Measurements from ENCODE around the gene TMEM256.

The TMEM256 gene

DNA sequence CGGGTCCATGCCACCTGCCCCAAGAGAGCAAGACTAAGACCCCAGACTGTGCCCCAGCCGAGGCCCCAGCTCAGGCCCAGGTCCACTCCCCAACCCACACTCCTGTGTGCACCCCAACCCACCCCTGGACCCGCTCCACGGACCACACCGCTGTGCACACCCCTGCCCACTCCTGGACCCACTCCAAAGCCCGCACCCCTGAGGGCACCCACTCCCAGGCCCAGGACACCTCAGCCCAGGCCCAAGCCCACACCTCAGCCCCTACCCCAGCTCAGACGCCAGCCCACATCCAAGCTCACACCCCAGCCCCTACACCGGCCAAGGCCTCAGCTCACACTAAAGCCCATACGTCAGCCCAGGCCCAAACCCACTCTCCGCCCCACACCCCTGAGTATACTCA lies 25.8 kb upstream of the TMEM256 start:
- DNase-seq (ENCODE audit: low read depth): no peak

DNA sequence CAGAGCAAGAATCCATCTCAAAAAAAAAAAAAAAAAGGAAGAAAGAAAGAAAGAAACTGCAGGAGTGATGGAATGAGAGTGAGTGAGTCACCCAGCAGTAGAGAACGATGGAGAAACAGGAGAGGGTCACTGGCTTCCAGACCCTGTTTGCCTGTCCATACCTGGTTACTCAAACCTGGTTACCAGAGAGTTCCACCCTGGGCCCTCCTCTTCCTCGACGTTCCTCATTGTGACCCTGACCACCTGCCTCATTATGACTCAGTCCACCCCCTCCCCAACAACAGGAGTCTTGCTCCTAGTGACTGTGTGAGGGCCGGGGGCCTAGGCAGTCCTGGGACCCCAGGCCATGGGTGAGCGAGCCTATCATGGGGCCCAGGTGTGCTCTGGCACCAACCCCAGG lies 24.7 kb upstream of the TMEM256 start, which contains the start of gene SPEM3:
SPEM3 (plus strand) TSS at position 301 of the 400 bp plus-strand sequence; CDS start at position 347, 46 bp downstream.
- DNase-seq (ENCODE audit: low read depth): no peak

DNA sequence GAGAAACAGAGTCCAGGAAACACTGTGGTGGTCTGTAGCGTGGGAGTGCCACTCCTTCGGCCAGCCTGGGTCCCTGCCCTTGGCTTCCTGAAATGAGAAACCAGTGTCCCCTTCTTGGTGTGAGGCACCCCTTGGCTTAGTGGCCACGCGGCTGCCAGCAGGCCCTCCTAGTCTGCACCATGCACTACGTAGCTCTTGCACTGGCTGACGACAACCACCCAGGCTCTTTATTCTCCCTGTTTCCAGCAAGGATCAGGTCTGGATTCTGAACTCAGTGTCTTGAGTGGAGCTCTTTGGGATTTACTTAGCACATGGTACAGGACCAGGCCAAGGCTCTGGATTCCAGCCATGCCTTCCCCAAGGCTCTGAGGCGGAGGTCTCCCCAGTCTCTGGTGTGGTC lies 23.7 kb upstream of the TMEM256 start:
- no peak for DNase-seq (ENCODE audit: low read depth)

DNA sequence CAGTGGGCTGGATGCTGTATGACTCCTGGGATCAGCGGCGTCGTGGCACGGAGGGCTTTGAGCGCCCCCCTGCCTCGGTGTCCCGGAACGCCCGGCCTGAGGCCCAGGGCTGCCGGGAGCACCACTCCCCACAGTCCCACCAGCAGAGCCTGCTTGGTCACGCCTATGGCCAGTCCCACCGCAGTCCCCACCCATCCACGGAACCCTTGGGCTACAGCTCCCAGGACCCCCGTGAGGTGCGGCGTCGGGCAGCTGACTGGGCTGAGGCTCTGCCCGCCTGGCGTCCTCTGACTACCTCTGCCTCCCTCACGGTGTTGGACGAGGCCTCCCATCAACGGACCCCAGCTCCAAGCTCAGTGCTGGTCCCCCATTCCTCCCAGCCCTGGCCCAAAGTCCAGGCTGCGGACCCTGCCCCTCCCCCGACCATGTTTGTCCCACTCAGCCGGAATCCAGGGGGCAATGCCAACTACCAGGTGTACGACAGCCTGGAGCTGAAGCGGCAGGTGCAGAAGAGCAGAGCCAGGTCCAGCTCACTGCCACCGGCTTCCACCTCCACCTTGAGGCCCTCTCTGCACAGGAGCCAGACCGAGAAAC lies 23.1 kb upstream of the TMEM256 start:
- no peak for DNase-seq (ENCODE audit: low read depth)

DNA sequence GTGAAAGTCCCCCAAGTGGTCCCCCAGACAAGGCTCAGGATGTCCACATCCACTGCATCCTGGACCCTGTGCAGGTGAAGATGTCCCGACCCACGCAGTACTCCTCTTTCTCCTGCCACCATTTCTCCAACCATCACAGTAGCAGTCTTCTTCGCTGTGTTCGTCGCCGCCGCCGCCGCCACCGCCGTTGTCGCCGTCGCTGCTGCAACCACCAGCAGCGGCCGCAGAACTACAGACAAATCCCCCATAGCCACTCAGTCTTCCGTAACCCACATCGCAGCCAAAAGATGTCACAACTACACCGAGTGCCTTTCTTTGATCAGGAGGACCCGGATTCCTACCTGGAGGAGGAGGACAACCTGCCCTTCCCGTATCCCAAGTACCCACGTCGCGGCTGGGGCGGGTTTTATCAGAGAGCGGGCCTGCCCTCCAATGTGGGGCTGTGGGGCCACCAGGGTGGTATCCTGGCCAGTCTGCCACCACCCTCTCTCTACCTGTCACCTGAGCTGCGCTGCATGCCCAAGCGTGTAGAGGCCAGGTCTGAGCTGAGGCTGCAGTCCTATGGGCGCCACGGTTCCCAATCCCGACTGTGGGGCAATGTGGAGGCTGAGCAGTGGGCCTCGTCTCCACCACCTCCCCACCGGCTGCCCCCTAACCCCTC lies 22.4 kb upstream of the TMEM256 start:
- no peak for DNase-seq (ENCODE audit: low read depth)

DNA sequence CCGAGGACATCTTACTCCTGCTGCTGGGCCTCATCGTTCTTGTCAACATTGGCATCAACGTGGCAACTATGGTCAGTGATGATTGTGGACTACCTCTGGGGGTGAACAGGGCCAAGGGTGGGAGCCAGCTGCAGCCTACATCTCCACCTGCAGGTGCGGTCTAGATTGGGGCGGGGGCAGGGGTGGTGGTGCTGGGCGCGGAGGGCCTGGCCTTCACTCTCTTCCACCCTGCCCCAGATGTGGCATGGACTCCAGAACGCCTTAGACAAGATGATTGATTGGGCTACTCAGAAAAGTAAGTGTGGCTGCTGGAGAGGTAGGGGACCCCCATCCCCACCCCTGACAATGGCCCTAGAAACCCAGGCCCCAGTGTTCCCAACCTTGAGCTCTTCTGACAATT lies 21.9 kb upstream of the TMEM256 start:
- no peak for DNase-seq (ENCODE audit: low read depth)

DNA sequence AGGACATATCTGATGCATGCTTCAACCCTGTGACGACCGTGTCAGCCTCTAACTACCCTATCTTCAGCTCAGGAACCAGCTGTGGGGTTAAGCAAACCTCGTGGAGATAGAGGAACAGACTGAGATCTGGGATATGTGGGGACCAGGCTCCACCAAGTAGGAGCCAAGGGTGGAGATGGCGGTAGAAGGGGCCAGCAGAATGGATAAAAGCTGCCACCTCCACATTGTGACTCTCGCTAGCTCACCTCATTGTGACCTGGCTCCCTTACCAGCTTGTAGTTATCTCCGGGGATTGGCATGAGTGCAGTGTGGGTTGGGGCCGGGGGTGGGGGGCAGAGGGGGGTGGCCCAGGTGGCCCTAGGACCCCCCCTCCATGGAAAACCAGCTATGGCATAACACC lies 21.4 kb upstream of the TMEM256 start, which contains the start of gene SPEM2:
SPEM2 (plus strand) TSS at position 301 of the 400 bp plus-strand sequence; CDS start at position 374, 73 bp downstream.
- no peak for DNase-seq (ENCODE audit: low read depth)

DNA sequence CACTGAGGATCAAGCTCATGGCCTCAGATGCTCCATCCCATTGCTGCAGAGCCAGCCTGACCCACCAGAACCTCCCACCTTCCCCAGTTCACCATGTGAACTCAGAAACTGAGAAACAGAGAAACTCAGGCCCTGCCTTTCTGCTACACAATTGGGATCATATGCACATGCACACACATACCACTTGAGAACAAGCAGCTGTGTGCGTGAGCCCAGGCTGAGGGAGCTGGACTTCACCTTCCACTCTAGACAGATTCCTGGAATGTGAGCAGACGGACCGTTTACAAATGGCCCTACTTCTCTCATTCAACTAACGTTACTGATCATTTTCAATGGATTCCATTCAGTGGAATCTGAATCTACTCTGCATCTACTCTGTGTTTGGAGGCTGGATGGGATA lies 19.8 kb upstream of the TMEM256 start:
- DNase-seq (ENCODE audit: low read depth): no peak

DNA sequence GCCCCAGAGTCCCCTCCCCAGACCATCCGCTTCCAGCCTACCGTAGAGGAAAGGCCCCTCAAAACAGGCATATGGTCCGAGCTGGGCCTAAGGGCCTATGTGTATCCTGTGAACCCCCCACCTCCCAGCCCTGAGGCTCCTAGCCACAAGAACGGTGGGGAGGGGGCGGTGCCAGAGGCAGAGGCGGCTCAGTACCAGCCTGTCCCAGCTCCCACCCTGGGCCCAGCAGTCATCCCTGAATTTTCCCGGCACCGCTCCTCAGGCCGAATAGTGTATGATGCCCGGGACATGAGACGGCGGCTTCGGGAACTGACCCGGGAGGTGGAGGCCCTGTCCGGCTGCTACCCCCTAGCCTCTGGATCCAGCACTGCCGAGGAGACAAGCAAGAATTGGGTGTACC lies 17.3 kb upstream of the TMEM256 start:
- DNase-seq (ENCODE audit: low read depth): no peak

DNA sequence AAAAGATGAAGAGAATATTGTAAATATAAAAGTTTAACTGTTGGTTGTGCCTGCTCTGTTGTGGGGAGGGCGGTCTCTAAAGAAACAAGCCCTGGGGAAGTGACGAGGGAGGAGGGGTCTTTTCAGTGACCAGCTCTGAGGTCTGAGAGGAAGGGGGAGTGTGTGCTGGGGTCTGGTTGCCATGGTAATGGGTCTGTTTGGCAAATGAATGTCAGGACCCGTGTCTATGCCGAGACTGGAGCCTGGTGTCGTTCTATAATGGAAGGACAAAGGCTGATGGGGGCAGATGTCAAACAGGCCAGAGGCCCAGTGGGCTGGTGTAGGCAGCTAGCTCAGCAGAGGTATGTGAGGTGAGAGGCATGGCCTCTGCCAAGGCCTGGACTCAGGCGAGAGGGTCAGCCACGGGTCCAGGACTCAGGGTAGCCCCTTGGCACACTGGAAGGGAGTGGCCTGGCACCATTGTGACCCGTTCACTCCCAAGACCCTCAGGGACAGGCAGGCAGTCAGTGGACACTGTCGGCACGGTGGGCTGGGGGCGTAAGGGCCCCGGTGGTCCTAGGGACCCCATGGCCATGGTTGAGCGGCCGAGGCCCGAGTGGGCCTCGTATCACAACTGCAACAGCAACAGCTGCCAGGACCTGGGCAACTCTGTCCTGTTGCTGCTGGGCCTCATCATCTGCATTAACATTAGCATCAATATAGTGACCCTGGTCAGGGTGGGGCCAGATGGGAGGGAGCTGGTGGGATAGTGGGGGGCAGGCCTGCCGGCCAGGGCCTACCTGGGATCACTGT lies 16.1 kb upstream of the TMEM256 start, which contains the start of gene SPEM1:
SPEM1 (plus strand) TSS at position 506 of the 792 bp plus-strand sequence; CDS start at position 567, 61 bp downstream.
- no peak for DNase-seq (ENCODE audit: low read depth)

DNA sequence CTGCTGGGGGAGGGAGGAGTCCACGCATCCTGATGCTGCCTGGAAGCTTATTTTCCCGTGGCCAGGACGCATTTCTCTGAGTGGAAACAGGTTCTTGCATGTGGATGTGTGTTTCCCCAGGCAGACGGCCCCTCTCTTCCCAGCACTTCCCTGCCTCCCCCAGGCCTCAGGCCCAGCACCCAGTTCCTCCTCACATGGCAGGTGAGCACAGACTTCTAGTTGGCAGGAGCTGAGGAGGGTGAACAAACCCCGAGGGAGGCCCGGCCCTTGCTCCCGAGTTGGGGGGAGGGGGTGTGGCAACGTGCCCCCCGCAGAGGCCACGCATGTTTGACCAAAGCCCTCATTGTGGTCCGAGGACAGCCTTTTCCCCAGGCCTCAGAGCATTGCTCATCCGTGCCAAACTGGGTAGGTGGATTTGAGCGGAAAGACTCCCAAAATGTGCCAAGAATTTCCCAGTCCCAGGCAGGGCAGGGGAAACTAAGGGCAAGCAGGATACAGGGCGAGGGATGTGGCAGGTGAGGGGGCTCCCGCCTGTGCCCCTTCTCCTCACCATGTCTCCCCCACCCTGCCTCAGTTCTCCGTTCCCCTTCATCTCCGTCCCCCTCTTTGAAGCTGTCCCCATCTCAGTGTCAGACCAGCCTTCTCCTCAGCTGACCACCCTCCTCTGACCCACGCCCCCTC lies 14.7 kb upstream of the TMEM256 start:
- no peak for DNase-seq (ENCODE audit: low read depth)

DNA sequence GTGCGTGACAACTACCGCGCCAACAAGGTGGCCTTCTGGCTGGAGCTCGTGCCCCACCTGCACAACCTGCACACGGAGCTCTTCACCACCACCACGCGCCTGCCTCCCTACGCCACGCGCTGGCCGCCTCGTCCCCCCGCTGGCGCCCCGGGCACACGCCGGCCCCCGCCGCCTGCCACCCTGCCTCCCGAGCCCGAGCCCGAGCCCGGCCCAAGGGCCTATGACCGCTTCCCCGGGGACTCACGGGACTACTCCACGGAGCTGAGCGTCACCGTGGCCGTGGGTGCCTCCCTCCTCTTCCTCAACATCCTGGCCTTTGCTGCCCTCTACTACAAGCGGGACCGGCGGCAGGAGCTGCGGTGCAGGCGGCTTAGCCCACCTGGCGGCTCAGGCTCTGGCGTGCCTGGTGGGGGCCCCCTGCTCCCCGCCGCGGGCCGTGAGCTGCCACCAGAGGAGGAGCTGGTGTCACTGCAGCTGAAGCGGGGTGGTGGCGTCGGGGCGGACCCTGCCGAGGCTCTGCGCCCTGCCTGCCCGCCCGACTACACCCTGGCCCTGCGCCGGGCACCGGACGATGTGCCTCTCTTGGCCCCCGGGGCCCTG lies 13.3 kb upstream of the TMEM256 start:
- no peak for DNase-seq (ENCODE audit: low read depth)

DNA sequence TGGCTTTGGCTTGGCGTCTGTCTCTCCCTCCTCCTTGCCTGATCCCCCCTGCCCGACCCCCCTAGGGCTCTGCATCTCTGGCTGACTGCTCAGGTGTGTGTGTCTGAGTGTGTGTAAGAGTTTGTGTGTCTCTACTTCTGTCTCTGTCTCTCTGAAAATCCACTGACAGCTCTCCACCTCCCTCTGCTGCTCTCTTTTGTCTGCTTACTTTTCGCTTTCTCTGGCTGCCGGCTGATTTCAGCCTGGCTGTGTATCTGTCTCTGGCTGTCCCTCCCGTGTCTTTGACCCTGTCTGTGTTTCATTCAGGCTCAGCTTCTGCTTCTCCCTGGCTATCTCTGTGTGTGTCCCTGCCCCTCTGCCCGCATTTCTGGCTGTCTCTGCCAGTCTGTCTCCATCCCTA lies 12.4 kb upstream of the TMEM256 start:
- no peak for DNase-seq (ENCODE audit: low read depth)

DNA sequence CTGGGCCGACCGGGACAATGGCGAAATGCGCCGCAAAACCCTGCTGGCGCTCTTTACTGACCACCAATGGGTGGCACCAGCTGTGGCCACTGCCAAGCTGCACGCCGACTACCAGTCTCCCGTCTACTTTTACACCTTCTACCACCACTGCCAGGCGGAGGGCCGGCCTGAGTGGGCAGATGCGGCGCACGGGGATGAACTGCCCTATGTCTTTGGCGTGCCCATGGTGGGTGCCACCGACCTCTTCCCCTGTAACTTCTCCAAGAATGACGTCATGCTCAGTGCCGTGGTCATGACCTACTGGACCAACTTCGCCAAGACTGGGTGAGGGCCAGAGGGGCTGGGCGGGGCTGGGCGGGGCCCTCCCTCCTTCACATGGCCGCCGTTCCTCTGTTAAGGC lies 11.9 kb upstream of the TMEM256 start:
- DNase-seq (ENCODE audit: low read depth): no peak

DNA sequence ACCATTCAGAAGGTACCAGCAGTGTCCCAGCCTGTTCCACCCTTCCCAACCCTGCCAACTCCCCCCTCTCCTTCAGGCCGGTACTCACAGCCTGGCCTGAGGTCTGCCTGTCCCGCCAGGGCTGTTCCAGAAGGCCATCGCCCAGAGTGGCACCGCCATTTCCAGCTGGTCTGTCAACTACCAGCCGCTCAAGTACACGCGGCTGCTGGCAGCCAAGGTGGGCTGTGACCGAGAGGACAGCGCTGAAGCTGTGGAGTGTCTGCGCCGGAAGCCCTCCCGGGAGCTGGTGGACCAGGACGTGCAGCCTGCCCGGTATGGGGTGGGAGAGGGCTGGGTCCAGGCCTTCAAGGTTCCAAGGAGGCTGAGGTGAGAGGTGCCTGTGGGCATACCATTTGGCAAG lies 10.9 kb upstream of the TMEM256 start:
- DNase-seq (ENCODE audit: low read depth): no peak

DNA sequence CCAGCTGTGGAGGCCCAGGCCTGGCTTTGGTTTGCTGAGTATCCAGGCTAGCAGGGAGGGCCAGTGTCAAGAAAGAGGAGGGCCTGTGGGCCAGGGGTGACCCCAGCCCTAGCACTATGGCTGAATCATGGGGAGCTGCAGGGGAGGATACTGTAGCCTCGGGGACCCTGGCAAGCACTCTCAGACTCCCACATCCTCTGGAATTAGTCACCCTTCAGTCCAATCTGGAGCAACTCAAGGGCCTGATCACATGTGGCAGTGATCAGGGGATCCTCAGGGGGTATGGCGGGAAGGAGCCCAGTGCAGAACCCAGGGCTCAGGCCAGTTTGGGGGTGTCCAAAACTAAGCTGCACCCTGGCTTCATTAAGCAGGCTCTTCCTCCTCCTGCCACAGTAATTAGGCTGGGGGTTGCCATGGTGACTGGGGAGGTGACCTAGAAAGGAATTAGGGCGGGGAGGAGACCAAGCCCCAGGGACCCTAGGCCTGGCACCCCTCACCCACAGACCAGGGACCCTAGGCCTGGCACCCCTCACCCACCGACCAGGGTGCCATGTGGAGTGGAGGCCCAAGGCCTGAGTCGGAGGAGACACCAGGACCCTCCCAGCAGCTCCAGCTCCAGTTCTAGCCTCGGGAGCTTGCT lies 9.6 kb upstream of the TMEM256 start:
- DNase-seq (ENCODE audit: low read depth): no peak

DNA sequence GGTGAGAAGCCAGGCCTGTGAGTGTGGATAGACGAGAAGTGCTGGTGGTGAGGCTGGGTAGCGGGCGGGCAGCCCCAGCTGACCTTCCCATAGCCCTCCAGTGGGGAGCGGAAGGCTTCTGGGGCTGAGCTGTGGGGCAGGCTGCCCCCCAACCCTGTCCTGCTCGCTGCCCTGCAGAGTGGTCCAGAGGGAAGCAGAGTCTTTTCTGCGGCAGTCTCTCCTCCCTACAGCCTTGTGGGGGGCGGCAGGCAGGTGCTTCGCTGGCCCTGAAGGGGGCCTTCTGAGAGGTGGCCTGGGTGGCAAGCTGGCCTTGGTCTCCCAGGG lies 7.5 kb upstream of the TMEM256 start:
- no peak for DNase-seq (ENCODE audit: low read depth)

DNA sequence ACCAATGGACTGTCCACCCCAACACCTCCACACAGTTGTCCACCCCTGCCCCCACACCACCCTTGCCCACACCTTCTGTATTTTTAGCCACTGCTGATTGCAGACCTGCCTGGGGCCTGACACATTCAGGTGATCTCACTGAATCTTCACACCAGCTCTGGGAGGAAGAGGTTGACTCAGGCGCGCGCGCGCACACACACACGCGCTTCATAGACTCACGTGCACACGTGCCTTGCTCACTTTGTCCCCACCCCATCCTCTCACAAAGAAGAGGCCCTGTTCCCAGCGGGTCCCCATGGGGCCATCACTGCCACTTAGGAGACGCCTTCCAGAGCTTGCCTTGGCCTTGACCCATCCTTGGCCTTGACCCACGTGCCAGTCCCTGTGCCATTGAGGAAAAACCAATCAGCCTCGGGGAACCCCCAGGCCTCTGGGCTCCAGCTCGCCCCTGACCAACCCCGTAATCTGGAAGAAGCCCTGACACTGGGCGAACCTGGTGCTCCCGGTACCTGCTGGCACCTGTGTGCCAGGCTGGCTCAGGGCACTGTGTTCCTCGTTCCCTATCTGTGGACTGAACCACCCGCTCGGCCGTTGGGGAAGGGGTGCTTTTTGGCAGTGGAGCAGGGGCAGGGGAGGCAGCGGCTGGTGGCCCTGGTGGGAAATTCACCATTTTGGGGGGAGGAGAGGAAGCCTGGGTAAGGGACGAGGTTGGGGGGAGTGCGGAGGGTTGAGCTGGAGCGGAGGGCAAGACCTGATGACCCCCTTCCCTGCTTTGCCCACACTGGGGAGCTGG lies 6.9 kb upstream of the TMEM256 start:
- DNase-seq (ENCODE audit: low read depth): no peak

DNA sequence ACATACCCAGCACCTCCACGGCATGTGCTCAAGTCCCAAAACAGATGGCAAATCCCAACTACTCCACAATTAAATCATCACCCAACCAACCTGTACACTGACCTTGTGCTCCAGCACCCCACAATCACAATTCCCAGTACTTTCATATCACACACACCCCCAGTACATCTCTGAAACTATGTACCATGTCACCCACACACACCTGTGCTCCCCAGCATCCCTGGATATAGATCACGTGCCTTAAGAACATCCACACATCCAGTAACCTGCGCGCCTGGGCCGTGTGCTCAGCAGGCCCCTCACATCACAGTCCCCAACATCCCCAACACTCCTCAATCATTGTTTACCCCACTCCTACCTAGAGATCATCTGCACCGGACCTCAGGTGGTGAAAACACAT lies 5.8 kb upstream of the TMEM256 start:
- no peak for DNase-seq (ENCODE audit: low read depth)

DNA sequence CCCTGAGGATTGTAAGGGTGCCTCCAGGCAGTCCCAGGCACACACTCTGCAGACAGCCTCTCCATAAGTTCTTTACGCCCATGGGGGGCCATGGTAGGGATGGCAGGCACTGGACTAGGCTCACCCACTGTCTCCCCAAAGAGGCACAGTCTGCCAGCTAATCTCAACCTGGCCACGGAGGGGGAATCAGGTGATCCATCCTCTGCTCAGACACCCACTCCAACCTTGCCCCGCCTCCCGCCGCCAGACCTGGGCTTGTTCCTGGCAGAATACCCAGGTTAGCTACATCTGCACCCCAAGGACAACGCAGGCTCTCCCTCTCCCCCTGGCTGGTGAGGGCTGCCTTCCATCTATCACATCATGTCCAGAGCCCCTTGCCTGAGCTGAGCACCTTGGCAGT lies 5.0 kb upstream of the TMEM256 start:
- no peak for DNase-seq (ENCODE audit: low read depth)

DNA sequence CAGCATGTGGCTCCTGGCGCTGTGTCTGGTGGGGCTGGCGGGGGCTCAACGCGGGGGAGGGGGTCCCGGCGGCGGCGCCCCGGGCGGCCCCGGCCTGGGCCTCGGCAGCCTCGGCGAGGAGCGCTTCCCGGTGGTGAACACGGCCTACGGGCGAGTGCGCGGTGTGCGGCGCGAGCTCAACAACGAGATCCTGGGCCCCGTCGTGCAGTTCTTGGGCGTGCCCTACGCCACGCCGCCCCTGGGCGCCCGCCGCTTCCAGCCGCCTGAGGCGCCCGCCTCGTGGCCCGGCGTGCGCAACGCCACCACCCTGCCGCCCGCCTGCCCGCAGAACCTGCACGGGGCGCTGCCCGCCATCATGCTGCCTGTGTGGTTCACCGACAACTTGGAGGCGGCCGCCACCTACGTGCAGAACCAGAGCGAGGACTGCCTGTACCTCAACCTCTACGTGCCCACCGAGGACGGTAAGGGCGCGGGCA lies 4.4 kb upstream of the TMEM256 start:
- no peak for DNase-seq (ENCODE audit: low read depth)
